D721Med (cell line): ENCODE data around the gene RPS6KA2.

ENCODE experiments used
- DNase-seq: peaks from one replicate; pipeline ENCODE4 v3.0.0; 2011; ENCODE audit warnings: low spot score; ENCODE audit not compliant: insufficient read length
- FAIRE-seq: peaks from 2 replicates; lab custom pipeline; 2011; peaks lifted over from hg19 to GRCh38; lab: Jason Lieb, UNC
- TF ChIP-seq, protein P1 (sequence below): IDR thresholded peaks from 2 replicates; pipeline ENCODE4 v1.5.1; 2012; ENCODE audit warnings: mild to moderate bottlenecking, control low read depth; ENCODE audit not compliant: insufficient read depth; ENCODE audit errors: missing control alignments

Gene RPS6KA2

DNA sequence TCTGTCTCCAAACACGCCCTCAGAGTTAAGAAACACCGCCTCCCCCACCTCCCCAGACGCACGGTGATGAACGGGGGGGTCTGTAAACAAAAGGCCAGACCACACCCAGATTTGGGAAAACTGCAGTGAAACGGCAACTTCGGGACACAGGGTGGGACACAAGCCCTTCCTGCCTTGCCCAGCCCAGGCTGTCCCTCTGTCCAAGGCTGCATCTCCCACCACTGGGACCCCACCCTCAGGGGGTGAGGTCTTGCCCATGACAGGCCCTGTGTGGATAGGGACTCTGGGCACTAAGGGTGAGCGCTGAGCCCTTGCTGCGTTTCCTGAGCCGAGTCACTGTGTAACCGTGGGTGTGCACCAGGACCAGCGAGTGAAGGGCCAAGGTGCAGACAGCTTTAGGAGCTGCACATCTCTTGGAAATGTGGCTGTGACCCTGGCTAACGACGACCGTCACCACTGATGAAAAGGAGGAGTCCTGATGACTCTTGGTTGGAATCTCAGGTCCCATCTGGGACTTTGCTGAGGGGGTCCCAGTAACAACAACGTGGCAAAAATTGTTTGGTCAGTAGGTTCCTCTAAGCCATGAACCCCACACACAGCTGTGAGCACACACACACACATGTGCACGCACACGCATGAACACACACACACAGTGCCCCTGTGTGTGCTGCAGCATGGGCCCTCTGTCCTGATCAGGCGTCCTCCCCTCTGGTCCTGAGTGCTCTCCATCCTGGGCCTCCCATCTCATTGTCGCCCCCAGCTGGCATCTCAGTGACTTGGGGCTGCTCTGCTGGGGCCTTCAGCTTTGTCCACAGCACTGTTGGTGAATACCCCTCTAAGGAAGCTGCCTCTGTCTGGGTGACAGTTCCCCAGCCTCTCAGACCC is 141.2 kb downstream of the RPS6KA2 start:
- TF ChIP-seq, protein P1, sequence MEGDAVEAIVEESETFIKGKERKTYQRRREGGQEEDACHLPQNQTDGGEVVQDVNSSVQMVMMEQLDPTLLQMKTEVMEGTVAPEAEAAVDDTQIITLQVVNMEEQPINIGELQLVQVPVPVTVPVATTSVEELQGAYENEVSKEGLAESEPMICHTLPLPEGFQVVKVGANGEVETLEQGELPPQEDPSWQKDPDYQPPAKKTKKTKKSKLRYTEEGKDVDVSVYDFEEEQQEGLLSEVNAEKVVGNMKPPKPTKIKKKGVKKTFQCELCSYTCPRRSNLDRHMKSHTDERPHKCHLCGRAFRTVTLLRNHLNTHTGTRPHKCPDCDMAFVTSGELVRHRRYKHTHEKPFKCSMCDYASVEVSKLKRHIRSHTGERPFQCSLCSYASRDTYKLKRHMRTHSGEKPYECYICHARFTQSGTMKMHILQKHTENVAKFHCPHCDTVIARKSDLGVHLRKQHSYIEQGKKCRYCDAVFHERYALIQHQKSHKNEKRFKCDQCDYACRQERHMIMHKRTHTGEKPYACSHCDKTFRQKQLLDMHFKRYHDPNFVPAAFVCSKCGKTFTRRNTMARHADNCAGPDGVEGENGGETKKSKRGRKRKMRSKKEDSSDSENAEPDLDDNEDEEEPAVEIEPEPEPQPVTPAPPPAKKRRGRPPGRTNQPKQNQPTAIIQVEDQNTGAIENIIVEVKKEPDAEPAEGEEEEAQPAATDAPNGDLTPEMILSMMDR, result no peak
- FAIRE-seq (no peak), DNase-seq (no peak)

- TF ChIP-seq, protein P1, result no peak
- DNase-seq (no peak), FAIRE-seq (no peak)
Observed at GRCh38 chr6:166484863-166485262, 142.2 kb downstream of the RPS6KA2 start.

DNA sequence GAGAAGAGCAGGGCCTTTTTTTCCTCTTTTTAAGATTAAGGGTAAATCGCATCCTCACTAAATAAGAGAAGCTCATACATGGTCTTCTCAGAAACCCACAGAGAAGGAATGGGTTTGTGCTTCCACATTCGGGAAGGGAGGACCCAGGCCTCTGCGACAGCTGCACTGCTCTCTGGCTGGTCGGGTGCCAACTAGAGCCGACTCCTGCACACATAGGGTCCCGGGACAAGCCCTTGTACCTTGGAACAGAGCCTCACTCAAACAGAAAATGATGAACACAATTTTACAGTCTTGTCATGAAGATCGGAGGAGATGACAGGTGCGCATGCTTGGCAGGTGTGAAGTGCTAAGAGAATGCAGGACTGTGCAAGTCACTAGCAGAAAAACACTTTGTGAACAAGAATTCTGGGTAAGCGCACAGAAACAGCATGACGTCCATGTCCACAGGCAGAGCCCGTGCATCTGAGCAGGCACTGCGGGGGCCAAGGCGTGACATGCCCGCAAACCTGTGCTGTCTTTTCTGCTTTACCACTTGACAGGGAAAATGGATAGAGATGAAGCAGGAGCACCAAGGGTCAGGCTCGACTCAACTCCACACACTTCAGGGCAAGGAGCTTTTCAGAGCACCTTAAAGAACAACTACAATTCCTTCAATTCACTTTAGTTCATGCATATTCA is 143.3 kb downstream of the RPS6KA2 start:
- FAIRE-seq (no peak), DNase-seq (no peak)
- TF ChIP-seq, protein P1, result no peak

GRCh38 chr6:166483026-166483425 is 144.0 kb downstream of the RPS6KA2 start:
- FAIRE-seq, result no peak
- TF ChIP-seq, protein P1, result no peak
- no peak for DNase-seq

DNA sequence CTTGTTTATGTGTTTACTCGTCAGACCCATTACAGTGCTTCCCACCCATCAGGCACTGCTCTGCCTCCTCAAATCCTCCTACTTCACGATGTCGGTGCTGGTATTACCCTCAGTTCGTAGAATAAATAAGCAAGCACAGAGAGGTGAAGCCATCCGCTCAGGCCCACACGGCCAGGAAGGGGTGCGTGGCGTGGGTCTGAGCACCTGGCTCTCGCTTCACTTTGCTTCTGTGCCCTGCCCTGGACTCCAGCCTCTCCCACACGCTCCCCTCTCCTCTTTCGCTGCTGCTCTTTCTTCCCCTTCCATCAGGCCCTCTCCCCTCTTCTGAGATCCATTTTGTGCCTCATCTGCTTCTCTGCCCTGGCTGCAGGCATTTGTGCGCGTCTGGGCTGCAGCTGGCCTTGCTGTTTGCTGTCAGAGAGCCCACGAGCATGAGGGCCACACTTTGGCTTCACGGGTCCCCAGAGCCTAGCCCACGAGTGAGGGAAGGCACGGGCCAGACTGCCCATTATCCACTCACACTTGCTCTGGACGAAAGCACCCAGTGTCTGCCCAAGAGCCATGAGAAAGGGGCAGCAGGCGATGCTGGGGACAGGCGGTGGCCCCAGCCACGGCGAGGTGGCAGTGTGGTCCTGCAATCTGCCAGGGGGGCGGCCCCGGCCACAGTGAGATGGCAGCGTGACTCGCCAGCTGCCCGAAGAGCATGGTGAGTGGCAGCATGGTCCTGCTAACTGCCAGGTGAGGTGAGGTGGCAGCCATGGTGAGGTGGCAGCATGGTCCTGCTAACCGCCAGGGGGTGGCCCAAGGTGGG is 148.1 kb downstream of the RPS6KA2 start:
- TF ChIP-seq, protein P1, result no peak
- no peak for DNase-seq
- no peak for FAIRE-seq

DNA sequence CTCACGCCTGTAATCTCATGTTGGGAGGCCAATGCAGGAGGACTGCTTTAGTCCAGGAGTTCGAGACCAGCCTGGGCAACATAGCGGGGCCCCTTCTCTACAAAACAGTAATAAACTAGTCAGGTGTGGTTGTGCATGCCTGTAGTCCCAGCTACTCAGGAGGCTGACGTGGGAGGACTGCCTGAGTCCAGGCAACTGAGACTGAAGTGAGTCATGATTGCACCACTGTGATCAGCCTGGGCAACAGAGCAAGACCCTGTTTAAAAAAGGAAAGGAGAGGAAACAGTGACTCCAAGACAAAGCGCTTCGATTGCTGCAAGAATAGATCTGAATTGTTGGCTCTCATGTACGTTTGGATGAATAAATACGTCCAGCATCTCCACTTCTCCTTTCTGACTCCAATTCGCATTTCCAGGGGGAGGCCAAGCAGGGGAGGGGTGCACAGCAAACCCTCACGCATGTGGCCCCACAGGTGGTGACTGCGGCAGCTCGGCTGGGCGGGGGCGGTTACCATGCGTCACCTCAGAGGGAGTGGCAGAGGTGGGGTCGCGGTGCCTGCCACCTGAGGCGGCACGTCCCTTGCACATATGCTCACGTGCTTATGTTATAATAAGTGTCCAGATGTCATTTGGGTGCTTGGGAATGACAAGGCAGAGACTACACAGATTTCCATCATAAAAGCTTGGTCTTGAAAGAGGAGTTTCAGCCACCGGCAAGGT is 149.2 kb downstream of the RPS6KA2 start:
- FAIRE-seq, result no peak
- no peak for DNase-seq
- TF ChIP-seq, protein P1, result no peak
